ENCODE results near the gene SUSD4. TPM values are rescaled to one million over a fixed set of nuclear protein-coding genes. Genes with fewer than 3 reads are reported as not detected.

Gene SUSD4
- total and polyA plus RNA-seq, 2 of the 4 experiments (the other 2 are of a cell fraction) = 1.8 to 2.7 TPM

GRCh38 chr1:223231581-223231980 is 132.4 kb downstream of the SUSD4 start:
- Histone ChIP-seq H3K9me3 (ENCODE audit: control insufficient read depth, insufficient read depth, low read length) (no peaks in the 10 kb centered on the region), H3K4ac (ENCODE audit: low read depth, low read length) (peak overlapping the region; percentile 91), H2BK5ac (ENCODE audit: low read depth, low read length, poor library complexity, severe bottlenecking) (peak overlapping the region; percentile 100), H3K4me3 (ENCODE audit: insufficient read depth, low read depth, low read length) (no peak overlapping the region), H2BK20ac (ENCODE audit: low read depth, low read length) (peak overlapping the region; percentile 93), H2AK9ac (replicated peaks; ENCODE audit: low read depth, low read length, poor library complexity) (peak overlapping the region; percentile 66), H3K14ac (replicated peaks; ENCODE audit: low read depth, low read length) (peak overlapping the region; percentile 75), H3K4me1 (ENCODE audit: control insufficient read depth, insufficient read depth, low read length) (peaks cover 20% of the 10 kb centered on the region), H3K27ac (ENCODE audit: insufficient read depth, low read length) (no peak overlapping the region), H4K91ac (ENCODE audit: insufficient read depth, low read depth, low read length) (peak overlapping the region; percentile 89), H3K79me1 (ENCODE audit: low read depth in 1 of 2, low read length in 2 of 2) (peaks cover 0 to 3% of the 10 kb centered on the region in 2 experiments; a peak in 1 of 4 replicates), H2BK120ac (ENCODE audit: low read depth, low read length) (peak overlapping the region; percentile 94), H3K9me1 (ENCODE audit: insufficient read depth, low read length) (peaks cover 36% of the 10 kb centered on the region), H2AFZ (replicated peaks; ENCODE audit: low read length, poor library complexity) (peak overlapping the region; percentile 24), H3K36me3 (ENCODE audit: control insufficient read depth, insufficient read depth, low read length) (no peaks in the 10 kb centered on the region), H3K27me3 (ENCODE audit: control insufficient read depth, insufficient read depth, low read length) (no peaks in the 10 kb centered on the region; the same call in 1 of the 2 replicates), H3K9ac (ENCODE audit: low read depth, low read length) (no peak overlapping the region), H4K8ac (ENCODE audit: low read depth in 2 of 2, low read length in 2 of 2) (peak overlapping the region; percentile 65 to 76; a peak in 2 of 4 replicates), H2AK5ac (ENCODE audit: low read depth, low read length) (peak overlapping the region; percentile 95), H4K20me1 (ENCODE audit: insufficient read depth, low read length) (no peaks in the 10 kb centered on the region), H4K5ac (ENCODE audit: low read depth, low read length) (no peak overlapping the region), H3K56ac (ENCODE audit: extremely low read depth, insufficient read depth, low read length) (no peak overlapping the region), H2BK15ac (ENCODE audit: low read depth, low read length) (peak overlapping the region; percentile 25; the same call in 2 of the 3 replicates), H3K18ac (ENCODE audit: low read depth, low read length) (no peak overlapping the region), H3K4me2 (ENCODE audit: low read depth, low read length) (no peak overlapping the region), H3K23ac (ENCODE audit: low read depth, low read length) (peak overlapping the region; percentile 71; the same call in 1 of the 2 replicates)
- ChIA-PET CTCF (no interaction called here), POLR2A (ENCODE audit: unreplicated experiment) (no interaction called here)
- in situ Hi-C loops (cut with MboI; ENCODE audit: low sequenced_read_pairs) = no loop called here
- intact Hi-C loops (cut with micrococcal nuclease) = loop anchor here (5.0 kb wide), 1 partner anchor 181 kb away; no protein-coding TSS in a partner anchor
- dilution Hi-C loops (cut with HindIII; ENCODE audit: low sequenced_read_pairs, unreplicated experiment) = no loop called here
- no CpG with 5 or more reads among the region's 7 CpGs for WGBS, 2 experiments (ENCODE audit: extremely low coverage in 2 of 2, insufficient read length in 1 of 2)
- DNase-seq = no peak
- TF ChIP-seq CHD1 (IDR thresholded peaks at IDR 0.05; ENCODE audit: low read depth, low read length) (no peak), SMC3 (IDR thresholded peaks at IDR 0.05; ENCODE audit: low read depth, low read length) (no peak), NFE2L2 (IDR thresholded peaks at IDR 0.05; ENCODE audit: low read depth, low read length) (no peak), MXI1 (IDR thresholded peaks at IDR 0.05; ENCODE audit: borderline replicate concordance, low read depth, low read length) (no peak), CTCF (conservative IDR thresholded peaks at IDR 0.05; ENCODE audit: low read depth, low read length) (no peak), RFX5 (IDR thresholded peaks at IDR 0.05; ENCODE audit: low read depth, low read length) (no peak), RCOR1 (IDR thresholded peaks at IDR 0.05; ENCODE audit: insufficient replicate concordance, low read length) (no peak), CEBPB (IDR thresholded peaks at IDR 0.05; ENCODE audit: low read depth, low read length) (no peak), BHLHE40 (IDR thresholded peaks at IDR 0.05; ENCODE audit: low read depth, low read length) (no peak), FOS (IDR thresholded peaks at IDR 0.05; ENCODE audit: low read depth, low read length) (no peak), USF2 (IDR thresholded peaks at IDR 0.05; ENCODE audit: low read depth, low read length) (no peak), POLR2A (IDR thresholded peaks at IDR 0.05; ENCODE audit: low read depth, low read length) (no peak), MAFK (IDR thresholded peaks at IDR 0.05; ENCODE audit: low read depth, low read length) (no peak), ELK1 (IDR thresholded peaks at IDR 0.05; ENCODE audit: borderline replicate concordance, low read depth, low read length) (no peak)
- no peak for ATAC-seq (ENCODE audit: low read depth)
- no TSS peak for BruUV-seq (replicated peaks)
